Superior temporal gyrus (tissue), 1 donor: ENCODE measurements around the gene BEND3.
"Not testable (repeated sequence)": the region's sequence is repeated elsewhere in the genome, so short reads cannot be mapped to it uniquely, and the experiment has no call there.

Experiments
- DNase-seq: peaks from one replicate; pipeline ENCODE4 v3.0.0-alpha.2; 2016; ENCODE audit errors: extremely low spot score

The BEND3 gene

DNA sequence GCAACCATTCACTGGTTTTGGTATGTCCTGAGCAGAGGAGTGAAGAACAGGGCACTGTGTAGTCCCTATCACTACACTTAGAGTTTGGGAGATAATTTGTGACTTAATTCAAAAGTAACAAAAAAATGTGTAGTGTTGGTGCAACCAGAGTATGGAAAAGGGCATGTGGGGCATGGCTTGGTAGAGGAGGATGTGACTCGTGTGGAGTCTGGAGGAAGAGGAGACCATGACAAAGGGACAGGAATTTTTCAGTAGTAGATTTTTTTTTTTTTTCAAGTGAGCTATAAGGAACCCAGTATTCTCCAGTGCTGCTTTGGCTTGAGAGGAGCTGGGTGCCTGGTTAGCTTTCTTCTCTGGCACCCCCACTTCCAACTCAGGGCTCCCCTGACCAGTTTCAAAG is 82.2 kb downstream of the BEND3 start:
- no peak for DNase-seq

DNA sequence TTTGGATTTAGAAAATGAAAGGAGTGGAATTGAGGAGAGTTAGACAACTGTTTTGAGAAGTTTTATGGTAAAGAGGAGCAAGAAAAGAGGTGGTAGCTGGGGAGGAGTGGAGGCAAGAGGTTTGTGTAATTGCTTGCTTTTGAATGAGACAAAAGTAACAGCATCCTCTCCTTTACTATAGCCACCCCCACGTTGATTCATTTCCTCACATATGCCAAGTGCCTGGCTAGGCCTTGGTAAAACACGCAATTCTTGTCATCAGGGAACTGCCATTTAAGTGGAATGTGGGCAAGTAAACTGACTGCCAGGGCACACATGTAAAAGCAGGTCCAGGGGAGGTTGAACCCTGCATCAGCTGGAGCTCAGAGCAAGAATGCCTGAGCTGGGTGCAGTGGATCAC is 83.3 kb downstream of the BEND3 start:
- no peak for DNase-seq

DNA sequence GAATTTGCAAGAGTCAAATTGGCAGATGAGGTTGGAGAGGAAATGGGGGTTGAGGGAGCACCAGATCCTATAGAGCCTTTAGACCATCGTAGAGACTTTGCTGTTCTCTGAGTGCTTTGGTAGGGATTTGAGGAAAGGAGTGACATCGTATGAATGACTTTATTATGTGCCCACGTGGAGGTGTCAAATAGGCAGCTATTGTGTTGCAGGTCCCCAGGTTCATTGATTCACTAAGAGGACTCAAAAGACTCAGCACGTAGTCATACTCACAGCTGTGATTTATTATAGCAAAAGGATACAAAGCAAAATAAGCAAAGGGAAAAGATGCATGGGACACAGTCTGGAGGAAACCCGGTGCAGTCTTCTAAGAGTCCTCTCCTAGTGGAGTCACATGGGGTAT is 85.2 kb downstream of the BEND3 start:
- no peak for DNase-seq

DNA sequence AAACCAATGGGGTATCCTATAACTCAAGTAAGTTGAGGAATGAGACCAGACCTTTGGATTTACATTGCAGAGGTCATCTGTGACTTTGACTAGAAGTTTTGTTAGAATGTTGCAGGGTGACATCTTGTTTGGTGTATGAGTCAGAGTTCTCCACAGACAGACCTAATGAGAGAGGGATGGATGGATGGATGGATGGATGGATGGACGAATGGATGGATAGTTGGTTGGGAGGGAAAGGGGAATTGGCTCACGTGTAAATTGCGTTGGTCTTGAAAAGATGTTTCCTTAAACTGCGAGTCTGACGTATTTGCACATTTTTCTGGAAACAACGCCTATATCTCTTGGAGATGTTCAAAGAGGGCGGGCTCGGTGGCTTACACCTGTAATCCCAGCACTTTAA is 88.3 kb downstream of the BEND3 start:
- no peak for DNase-seq

DNA sequence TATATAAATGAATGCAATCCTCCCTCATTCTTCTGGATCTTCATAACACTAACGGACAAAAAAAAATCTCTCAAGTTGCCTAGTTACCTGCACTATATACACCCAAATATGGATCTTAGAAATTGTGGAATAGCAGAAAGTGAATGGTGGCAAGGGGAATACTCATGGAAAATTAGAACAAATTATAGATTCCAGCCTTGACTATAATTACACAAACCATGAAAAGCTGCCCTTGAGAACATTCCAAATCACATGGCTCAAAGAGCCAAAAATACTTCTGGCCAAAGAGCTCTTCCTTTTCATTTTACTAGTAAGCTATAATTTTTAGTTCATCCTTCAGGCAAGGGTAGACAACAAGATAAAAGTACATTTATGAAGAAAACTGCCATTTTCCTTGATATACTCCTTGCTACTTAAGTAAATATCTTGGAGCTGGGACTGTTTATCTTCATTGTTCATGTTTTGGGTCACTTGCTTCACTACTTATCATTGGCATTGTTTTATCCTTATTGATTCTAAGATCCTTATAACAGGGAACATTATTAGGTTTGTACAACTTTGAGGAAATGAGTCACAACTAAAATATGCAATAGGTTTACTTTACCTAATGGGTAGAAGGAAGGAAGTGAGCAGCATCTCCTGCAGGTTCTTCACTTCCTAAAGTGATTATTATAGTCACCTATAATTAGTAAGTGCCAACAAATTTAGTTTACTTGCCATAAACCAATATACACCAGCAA is 93.7 kb downstream of the BEND3 start:
- peak; percentile 18 for DNase-seq

DNA sequence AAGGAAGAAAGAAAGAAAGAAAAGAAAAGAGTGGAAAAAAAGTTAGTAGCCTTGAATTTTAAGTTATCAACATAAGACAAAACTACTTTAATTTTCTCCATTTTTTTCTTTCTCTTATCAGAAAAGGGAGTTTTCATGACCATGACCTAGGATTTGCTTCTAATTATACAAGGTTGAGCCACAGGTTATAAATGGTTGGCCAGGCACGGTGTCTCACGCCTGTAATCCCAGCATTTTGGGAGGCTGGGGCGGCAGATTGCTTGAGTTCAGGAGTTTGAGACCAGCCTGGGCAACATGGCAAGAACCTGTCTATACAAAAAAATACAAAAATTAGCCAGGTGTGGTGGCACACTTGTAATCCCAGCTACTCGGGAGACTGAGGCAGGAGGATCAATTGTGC is 95.1 kb downstream of the BEND3 start:
- no peak for DNase-seq

DNA sequence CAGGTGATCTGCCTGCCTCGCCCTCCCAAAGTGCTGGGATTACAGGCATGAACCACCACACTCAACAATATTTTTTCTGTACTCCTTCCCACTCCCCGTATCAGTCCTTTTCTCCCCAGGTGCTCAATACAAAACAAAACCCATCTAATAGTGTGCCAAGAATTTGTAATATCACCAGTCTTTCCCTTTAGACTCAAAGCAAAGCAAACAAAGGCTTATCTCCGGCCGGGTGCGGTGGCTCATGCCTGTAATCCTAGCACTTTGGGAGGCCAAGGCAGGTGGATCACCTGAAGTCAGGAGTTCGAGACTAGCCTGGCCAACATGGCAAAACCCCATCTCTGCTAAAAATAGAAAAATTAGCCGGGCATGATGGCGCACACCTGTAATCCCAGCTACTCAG is 95.7 kb downstream of the BEND3 start:
- not testable (repeated sequence) for DNase-seq

DNA sequence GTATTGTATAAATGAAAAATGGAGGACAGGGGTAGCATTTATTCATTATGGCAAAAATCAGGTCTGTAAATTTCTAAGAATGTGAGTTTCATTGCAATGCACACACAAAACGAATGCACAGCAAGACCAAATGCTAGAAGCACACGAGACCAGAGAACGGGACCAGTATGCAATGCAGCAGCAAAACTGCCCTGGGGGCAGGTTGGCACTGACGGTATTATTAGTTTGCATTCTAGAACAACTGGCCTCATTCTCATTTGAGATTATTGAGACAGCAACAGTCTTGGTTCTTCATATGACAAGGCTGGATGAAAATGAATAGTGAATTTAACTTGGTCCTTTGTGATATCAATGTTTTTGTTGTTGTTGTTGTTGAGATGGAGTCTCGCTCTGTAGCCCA is 96.3 kb downstream of the BEND3 start:
- DNase-seq, result no peak
